K562 (cell line): ENCODE results near the gene LAIR1.

Experiments used
- MCM7 ChIP-seq, 2 experiments: fragments of 450-650 bp; IDR thresholded peaks; 2 replicates each; pipeline ENCODE4 v1.6.1; 2016 to 2018
- POLR2AphosphoS5 ChIP-seq: IDR thresholded peaks from 2 replicates; pipeline ENCODE4 v1.6.1; 2011; ENCODE audit warnings: mild to moderate bottlenecking, low read depth, low read length, moderate library complexity; ENCODE audit not compliant: control insufficient read depth, insufficient read depth
- SMARCB1 ChIP-seq: IDR thresholded peaks from 2 replicates; pipeline ENCODE4 v1.6.1; 2011; ENCODE audit warnings: improper control_type of control experiment, low read depth; ENCODE audit not compliant: insufficient read length
- ZBTB43 ChIP-seq: sonication (generic); formaldehyde crosslinking; IDR thresholded peaks from 2 replicates; pipeline ENCODE4 v1.8.0; 2023; ENCODE audit warnings: mild to moderate bottlenecking, missing genetic modification reagents
- ZNF766 ChIP-seq: fragments of 200-800 bp; sonication (Bioruptor generic); conservative IDR thresholded peaks from 2 replicates; pipeline ENCODE4 v1.6.1; 2016; ENCODE audit warnings: missing genetic modification characterization, missing compliant biosample characterization
- ZSCAN32 ChIP-seq: fragments of 450-650 bp; formaldehyde crosslinking; IDR thresholded peaks from 2 replicates; pipeline ENCODE4 v1.4.0; 2020; ENCODE audit warnings: mild to moderate bottlenecking, moderate library complexity
- TF ChIP-seq, protein P1 (sequence below): sonication (generic); formaldehyde crosslinking; IDR thresholded peaks from 2 replicates; pipeline ENCODE4 v1.8.1; 2023; ENCODE audit warnings: mild to moderate bottlenecking, missing genetic modification reagents
- TF ChIP-seq, protein P2 (sequence below), 2 experiments: fragments of 450-650 bp; IDR thresholded peaks; 2 replicates each; pipeline ENCODE4 v1.6.1; 2018; ENCODE audit warnings: mild to moderate bottlenecking in 2 of 2, low read depth in 1 of 2; ENCODE audit not compliant: partially characterized antibody in 2 of 2

- TF ChIP-seq ZSCAN32 (CRISPR knock-in tag) = no peak
- no peak for TF ChIP-seq MCM7 (IDR thresholded peaks at IDR 0.05)
- no peak for TF ChIP-seq POLR2AphosphoS5
- TF ChIP-seq, protein P1, sequence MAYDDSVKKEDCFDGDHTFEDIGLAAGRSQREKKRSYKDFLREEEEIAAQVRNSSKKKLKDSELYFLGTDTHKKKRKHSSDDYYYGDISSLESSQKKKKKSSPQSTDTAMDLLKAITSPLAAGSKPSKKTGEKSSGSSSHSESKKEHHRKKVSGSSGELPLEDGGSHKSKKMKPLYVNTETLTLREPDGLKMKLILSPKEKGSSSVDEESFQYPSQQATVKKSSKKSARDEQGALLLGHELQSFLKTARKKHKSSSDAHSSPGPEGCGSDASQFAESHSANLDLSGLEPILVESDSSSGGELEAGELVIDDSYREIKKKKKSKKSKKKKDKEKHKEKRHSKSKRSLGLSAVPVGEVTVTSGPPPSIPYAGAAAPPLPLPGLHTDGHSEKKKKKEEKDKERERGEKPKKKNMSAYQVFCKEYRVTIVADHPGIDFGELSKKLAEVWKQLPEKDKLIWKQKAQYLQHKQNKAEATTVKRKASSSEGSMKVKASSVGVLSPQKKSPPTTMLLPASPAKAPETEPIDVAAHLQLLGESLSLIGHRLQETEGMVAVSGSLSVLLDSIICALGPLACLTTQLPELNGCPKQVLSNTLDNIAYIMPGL (CRISPR knock-in tag) = no peak
- no peak for TF ChIP-seq ZNF766 (CRISPR knock-in tag)
- TF ChIP-seq ZBTB43 (CRISPR knock-in tag) = no peak
- TF ChIP-seq SMARCB1 = no peak
- TF ChIP-seq, protein P2, sequence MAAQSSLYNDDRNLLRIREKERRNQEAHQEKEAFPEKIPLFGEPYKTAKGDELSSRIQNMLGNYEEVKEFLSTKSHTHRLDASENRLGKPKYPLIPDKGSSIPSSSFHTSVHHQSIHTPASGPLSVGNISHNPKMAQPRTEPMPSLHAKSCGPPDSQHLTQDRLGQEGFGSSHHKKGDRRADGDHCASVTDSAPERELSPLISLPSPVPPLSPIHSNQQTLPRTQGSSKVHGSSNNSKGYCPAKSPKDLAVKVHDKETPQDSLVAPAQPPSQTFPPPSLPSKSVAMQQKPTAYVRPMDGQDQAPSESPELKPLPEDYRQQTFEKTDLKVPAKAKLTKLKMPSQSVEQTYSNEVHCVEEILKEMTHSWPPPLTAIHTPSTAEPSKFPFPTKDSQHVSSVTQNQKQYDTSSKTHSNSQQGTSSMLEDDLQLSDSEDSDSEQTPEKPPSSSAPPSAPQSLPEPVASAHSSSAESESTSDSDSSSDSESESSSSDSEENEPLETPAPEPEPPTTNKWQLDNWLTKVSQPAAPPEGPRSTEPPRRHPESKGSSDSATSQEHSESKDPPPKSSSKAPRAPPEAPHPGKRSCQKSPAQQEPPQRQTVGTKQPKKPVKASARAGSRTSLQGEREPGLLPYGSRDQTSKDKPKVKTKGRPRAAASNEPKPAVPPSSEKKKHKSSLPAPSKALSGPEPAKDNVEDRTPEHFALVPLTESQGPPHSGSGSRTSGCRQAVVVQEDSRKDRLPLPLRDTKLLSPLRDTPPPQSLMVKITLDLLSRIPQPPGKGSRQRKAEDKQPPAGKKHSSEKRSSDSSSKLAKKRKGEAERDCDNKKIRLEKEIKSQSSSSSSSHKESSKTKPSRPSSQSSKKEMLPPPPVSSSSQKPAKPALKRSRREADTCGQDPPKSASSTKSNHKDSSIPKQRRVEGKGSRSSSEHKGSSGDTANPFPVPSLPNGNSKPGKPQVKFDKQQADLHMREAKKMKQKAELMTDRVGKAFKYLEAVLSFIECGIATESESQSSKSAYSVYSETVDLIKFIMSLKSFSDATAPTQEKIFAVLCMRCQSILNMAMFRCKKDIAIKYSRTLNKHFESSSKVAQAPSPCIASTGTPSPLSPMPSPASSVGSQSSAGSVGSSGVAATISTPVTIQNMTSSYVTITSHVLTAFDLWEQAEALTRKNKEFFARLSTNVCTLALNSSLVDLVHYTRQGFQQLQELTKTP (IDR thresholded peaks at IDR 0.05; ENCODE audit: low read depth in 1 of 2, partially characterized antibody in 2 of 2) = no peak
These were observed 59.6 kb downstream of the LAIR1 start for GRCh38 chr19:54305141-54305540.
